Gastroesophageal sphincter (tissue), 4 donors: ENCODE measurements around the gene ARID2. TPM values are rescaled to one million over a fixed set of nuclear protein-coding genes. Genes with fewer than 3 reads are reported as not detected.

Experiments used
- ATAC-seq: fragments of 150-250 bp; one replicate; pipeline ENCODE4 v1.9.1; 2016; ENCODE audit warnings: mild to moderate bottlenecking, moderate library complexity
- H3K27ac ChIP-seq, 4 donors: fragments of 200-600 bp; sonication (generic) in 3 of 4; 1 replicate in 3 of 4; 2 replicates in 1 of 4; pipeline ENCODE4 v1.5.1; 2016 to 2019
- H3K27me3 ChIP-seq: fragments of 200-600 bp; sonication (generic); one replicate; pipeline ENCODE4 v1.5.1; 2019
- H3K36me3 ChIP-seq, 2 donors: fragments of 200-600 bp; sonication (generic); one replicate each; pipeline ENCODE4 v1.5.1; 2019; ENCODE audit warnings: control low read depth in 1 of 2
- H3K4me1 ChIP-seq, 3 donors: fragments of 200-600 bp; sonication (generic); 1 replicate in 2 of 3; 2 replicates in 1 of 3; pipeline ENCODE4 v1.5.1; 2016 to 2019; ENCODE audit warnings: control low read depth in 2 of 3
- H3K4me3 ChIP-seq, 2 donors: fragments of 200-600 bp; sonication (generic); one replicate each; pipeline ENCODE4 v1.5.1; 2019; ENCODE audit warnings: mild to moderate bottlenecking in 1 of 2, moderate library complexity in 1 of 2
- H3K9me3 ChIP-seq, 3 donors: fragments of 200-600 bp; sonication (generic); one replicate each; pipeline ENCODE4 v1.5.1; 2017 to 2019; ENCODE audit warnings: control low read depth in 2 of 3
- CTCF ChIP-seq, 4 experiments: fragments of 200-600 bp in 2 of 4; fragments of 450-650 bp in 2 of 4; sonication (generic) in 1 of 4; IDR thresholded peaks; one replicate each; pipeline ENCODE4 v1.5.1; 2017 to 2019; ENCODE audit warnings: antibody characterized with exemption in 4 of 4, mild to moderate bottlenecking in 2 of 4, moderate library complexity in 2 of 4
- EP300 ChIP-seq: sonication (generic); formaldehyde crosslinking; IDR thresholded peaks from one replicate; pipeline ENCODE4 v1.6.1; 2017; ENCODE audit warnings: antibody characterized with exemption, mild to moderate bottlenecking
- POLR2A ChIP-seq, 2 donors: fragments of 450-650 bp; IDR thresholded peaks; one replicate each; pipeline ENCODE4 v1.6.1; 2017; ENCODE audit warnings: antibody characterized with exemption in 2 of 2, mild to moderate bottlenecking in 2 of 2, moderate library complexity in 1 of 2
- POLR2AphosphoS5 ChIP-seq: sonication (generic); formaldehyde crosslinking; IDR thresholded peaks from one replicate; pipeline ENCODE4 v1.6.1; 2017; ENCODE audit warnings: antibody characterized with exemption
- WGBS, 2 donors: methylation state at CpG; one replicate each; pipeline ENCODE4 v1.1.5; 2018; ENCODE audit warnings: low coverage in 1 of 2; 5-methylcytosine and 5-hydroxymethylcytosine counted together
- total RNA-seq, 4 donors: library from RNA; depleted of rRNA; stranded (reverse); fragments of >200 nt; gene quantifications; one replicate each; pipeline ENCODE4 v1.1.0, GENCODE V29; 2016

ARID2 gene
- total RNA-seq, 4 donors from 2014 or later = 28.9 to 49.0 (median 32.1) TPM

GRCh38 chr12:45898094-45898493 is 168.6 kb downstream of the ARID2 start:
- no peaks in the 10 kb centered on the region for H3K4me1 ChIP-seq
- TF ChIP-seq CTCF (IDR thresholded peaks at IDR 0.05) = no peak
- TF ChIP-seq POLR2A (IDR thresholded peaks at IDR 0.05) = no peak
- TF ChIP-seq EP300 = no peak
- TF ChIP-seq POLR2AphosphoS5 = no peak
- WGBS, 2 donors = 88 to 100% methylated on average over 1 of the region's 1 CpG
- H3K27ac ChIP-seq = no peak overlapping the region
- no peaks in the 10 kb centered on the region for H3K9me3 ChIP-seq
- H3K4me3 ChIP-seq = no peak overlapping the region
- H3K36me3 ChIP-seq = peaks cover 0 to 53% of the 10 kb centered on the region in 2 donors
- no peak for ATAC-seq
- H3K27me3 ChIP-seq = no peaks in the 10 kb centered on the region

- 57 to 60% methylated on average over 3 to 4 of the region's 4 CpGs for WGBS, 2 donors
- H3K36me3 ChIP-seq = peaks cover 0 to 22% of the 10 kb centered on the region in 2 donors
- H3K9me3 ChIP-seq = no peaks in the 10 kb centered on the region
- no peak overlapping the region for H3K4me3 ChIP-seq
- H3K27ac ChIP-seq = no peak overlapping the region
- peaks cover 0 to 27% (median 0%) of the 10 kb centered on the region in 3 donors for H3K4me1 ChIP-seq
- H3K27me3 ChIP-seq = no peaks in the 10 kb centered on the region
- no peak for ATAC-seq
- TF ChIP-seq POLR2AphosphoS5 (no peak), POLR2A (IDR thresholded peaks at IDR 0.05) (no peak), CTCF (IDR thresholded peaks at IDR 0.05) (no peak)
Measured at GRCh38 chr12:45907955-45908354, 178.4 kb downstream of the ARID2 start.

- H3K4me1 ChIP-seq = peaks cover 0 to 37% (median 0%) of the 10 kb centered on the region in 3 donors
- H3K36me3 ChIP-seq = peaks cover 0 to 21% of the 10 kb centered on the region in 2 donors
- WGBS, 2 donors = 16 to 17% methylated on average over 4 of the region's 4 CpGs
- TF ChIP-seq POLR2A (IDR thresholded peaks at IDR 0.05) (no peak), EP300 (no peak), POLR2AphosphoS5 (no peak), CTCF (IDR thresholded peaks at IDR 0.05) (no peak)
- ATAC-seq = no peak
- peak overlapping the region in 1 of 4 donors; percentile 29 for H3K27ac ChIP-seq
- no peaks in the 10 kb centered on the region for H3K9me3 ChIP-seq
- no peaks in the 10 kb centered on the region for H3K27me3 ChIP-seq
- no peak overlapping the region for H3K4me3 ChIP-seq
Measured at GRCh38 chr12:45909041-45909713, 179.7 kb downstream of the ARID2 start.

- no peak for ATAC-seq
- Histone ChIP-seq H3K4me1 (peaks cover 0 to 37% (median 0%) of the 10 kb centered on the region in 3 donors), H3K9me3 (no peaks in the 10 kb centered on the region), H3K4me3 (no peak overlapping the region), H3K36me3 (peaks cover 0 to 7% of the 10 kb centered on the region in 2 donors), H3K27me3 (no peaks in the 10 kb centered on the region), H3K27ac (no peak overlapping the region)
- no peak for TF ChIP-seq CTCF (IDR thresholded peaks at IDR 0.05)
- no peak for TF ChIP-seq POLR2AphosphoS5
- WGBS, 2 donors = 24 to 31% methylated on average over 3 of the region's 3 CpGs
Measured at GRCh38 chr12:45912774-45913173, 183.3 kb downstream of the ARID2 start.

- Histone ChIP-seq H3K4me3 (no peak overlapping the region), H3K36me3 (peaks cover 0 to 9% of the 10 kb centered on the region in 2 donors), H3K4me1 (peaks cover 0 to 35% (median 0%) of the 10 kb centered on the region in 3 donors), H3K27me3 (no peaks in the 10 kb centered on the region), H3K27ac (no peak overlapping the region), H3K9me3 (peaks cover 0 to 4% (median 0%) of the 10 kb centered on the region in 3 donors)
- TF ChIP-seq CTCF (IDR thresholded peaks at IDR 0.05) (no peak), POLR2A (IDR thresholded peaks at IDR 0.05) (no peak), POLR2AphosphoS5 (no peak), EP300 (no peak)
- WGBS, 2 donors = 0 to 14% methylated on average over 1 of the region's 2 CpGs
- ATAC-seq = no peak
Measured at GRCh38 chr12:45913631-45914030, 184.1 kb downstream of the ARID2 start.
